NAMALWA (cell line): Measurements from ENCODE around the gene TOE1.
"Not testable (repeated sequence)": the region's sequence is repeated elsewhere in the genome, so short reads cannot be mapped to it uniquely, and the experiment has no call there.

Source experiments
- DNase-seq: peaks from one replicate; pipeline ENCODE4 v3.0.0-alpha.2; 2015; ENCODE audit warnings: low spot score

The TOE1 gene

GRCh38 chr1:45355683-45356082, 15.7 kb downstream of the TOE1 start:
- DNase-seq, result no peak

- no peak for DNase-seq
These were observed 16.2 kb downstream of the TOE1 start for GRCh38 chr1:45356186-45356585.

- DNase-seq, result peak; percentile 72
These were observed 20.0 kb downstream of the TOE1 start for GRCh38 chr1:45359882-45360513.

DNA sequence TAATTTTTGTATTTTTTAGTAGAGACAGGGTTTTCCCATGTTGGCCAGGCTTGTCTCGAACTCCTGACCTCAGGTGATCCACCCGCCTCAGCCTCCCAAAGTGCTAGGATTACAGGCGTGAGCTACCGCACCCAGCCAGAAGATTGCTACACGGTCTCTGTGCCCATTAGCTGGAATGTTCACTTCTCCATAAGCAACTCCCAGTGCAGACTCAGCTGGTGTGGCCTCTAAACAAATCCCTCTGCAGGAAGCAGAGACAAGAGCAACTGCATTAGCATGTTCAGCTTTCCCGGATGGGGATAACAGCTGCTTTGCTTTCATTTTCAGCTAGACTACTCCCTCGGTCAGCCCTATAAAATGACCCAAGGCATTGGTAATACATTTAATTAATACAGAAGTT, 21.0 kb downstream of the TOE1 start:
- DNase-seq, result not testable (repeated sequence)

DNA sequence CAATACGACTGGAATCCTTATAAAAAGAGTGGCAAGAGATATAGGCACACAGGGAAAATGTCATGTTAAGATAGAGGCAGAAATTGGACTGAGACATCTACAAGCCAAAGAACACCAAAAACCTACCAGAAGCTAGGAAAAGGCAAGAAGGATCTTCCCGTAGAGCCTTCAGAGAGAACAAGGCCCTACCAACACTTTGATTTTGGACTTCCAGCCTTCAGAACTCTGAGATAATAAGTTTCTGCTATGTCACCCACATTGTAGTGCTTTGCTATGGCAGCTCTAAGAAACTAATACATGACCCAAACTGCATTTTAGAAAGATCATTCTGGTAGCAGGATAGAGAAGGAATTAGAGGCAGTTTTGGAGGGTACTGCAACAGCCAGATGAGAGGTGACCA, 24.3 kb downstream of the TOE1 start:
- no peak for DNase-seq

DNA sequence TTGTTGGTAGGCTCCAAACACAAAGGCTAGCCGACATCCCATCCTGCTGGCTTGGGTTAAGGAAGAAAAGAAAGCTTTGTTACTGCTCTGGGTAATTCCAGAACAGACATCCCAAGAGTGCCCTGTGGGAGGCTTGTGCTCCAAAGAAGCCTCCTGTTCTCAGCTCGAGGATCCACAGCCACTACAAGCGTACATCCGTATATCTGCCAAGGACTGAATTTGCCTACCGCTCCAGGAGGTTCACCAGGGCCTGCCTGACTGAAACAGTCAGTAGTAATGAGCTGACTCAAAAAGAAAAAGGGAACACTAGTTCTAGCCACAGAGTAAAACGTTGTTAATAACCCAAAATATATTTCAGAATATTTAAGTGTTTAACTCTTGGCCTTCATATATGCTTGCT, 25.1 kb downstream of the TOE1 start:
- DNase-seq, result no peak

DNA sequence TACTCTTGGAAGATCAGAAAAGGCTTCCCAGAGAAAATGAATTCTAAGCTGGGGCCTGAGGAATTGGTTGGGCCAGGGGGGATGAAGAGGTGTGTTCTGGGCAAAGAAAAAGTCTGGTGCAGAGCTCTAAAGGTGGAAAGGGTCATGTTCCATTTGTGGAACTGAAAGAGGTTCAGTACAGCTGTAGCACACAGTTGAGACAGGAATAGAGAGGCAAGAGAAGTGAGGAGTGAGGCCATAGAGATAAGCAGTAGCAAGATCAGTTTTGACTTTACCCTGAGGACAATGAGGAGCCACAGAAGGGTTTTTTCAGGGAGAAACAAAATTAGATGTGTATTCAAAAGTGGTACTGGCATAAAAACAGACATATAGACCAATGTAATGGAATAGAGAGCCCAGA, 30.6 kb downstream of the TOE1 start:
- no peak for DNase-seq

- no peak for DNase-seq
These were observed 33.6 kb downstream of the TOE1 start for GRCh38 chr1:45373573-45373972.

GRCh38 chr1:45375104-45376090, 35.4 kb downstream of the TOE1 start:
- DNase-seq, result peak; percentile 34

GRCh38 chr1:45378184-45378583, 38.2 kb downstream of the TOE1 start:
- DNase-seq, result no peak

DNA sequence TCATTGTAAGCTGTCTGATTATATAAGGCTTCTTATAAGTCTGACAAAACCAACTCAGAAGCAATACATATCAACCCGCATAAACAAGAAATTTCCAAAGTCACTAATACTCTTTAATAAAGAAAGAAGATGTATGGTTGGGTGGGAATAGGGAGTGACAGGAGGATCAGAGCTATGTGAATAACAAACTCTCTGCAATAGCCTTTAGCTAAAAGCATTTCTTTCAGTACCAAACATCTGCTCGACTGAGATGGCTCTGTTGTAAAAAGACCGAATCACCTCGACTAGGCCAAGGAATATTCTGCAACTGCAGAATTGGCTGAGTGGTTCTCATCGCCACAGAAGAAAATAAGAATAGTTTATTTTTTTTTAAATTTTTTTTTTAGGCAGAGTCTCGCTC, 39.6 kb downstream of the TOE1 start:
- DNase-seq, result no peak

- DNase-seq, result no peak
These were observed 40.2 kb downstream of the TOE1 start for GRCh38 chr1:45380125-45380524.

GRCh38 chr1:45380730-45381129, 40.8 kb downstream of the TOE1 start:
- no peak for DNase-seq

DNA sequence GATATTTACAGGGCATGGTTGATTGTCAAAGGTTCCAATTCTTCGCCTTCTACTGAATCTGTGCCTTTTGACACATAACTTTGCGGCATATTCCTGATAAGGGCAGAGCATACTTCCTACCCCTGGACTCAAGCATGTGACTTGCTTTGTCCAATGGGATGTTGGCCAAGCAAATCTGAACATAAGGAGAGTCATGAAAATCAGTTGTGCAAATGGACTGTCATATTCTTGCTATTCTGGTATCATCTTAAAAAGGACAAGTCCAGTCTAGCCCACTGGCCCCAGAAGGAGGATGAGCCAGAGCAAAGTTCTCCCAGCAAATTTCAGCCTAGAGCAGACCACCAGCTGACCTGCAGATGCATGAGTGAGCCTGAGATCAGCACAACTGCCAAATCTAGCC, 41.3 kb downstream of the TOE1 start:
- DNase-seq, result no peak

- DNase-seq, result no peak
These were observed 43.2 kb downstream of the TOE1 start for GRCh38 chr1:45383191-45383590.

- DNase-seq, result not testable (repeated sequence)
These were observed 44.2 kb downstream of the TOE1 start for GRCh38 chr1:45384213-45384612.

DNA sequence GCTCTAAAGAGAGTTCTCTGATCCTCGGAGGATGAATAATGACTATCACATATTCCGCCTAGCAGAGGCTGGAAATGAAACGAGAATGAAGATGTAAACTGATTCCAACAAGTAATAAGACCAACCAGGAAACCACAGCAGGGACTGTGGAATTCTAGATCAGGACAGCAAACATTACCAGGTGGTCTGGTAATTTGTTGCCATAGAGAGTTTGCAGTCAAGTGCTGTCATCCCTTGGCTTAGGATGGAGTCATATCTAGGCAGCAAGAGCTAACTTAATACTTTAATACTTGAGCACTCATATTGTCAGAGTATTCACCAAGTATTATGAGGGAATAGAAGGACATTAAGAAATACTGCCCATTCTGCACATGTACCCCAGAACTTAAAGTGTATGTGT, 45.3 kb downstream of the TOE1 start:
- DNase-seq, result no peak

GRCh38 chr1:45386219-45386618, 46.2 kb downstream of the TOE1 start:
- no peak for DNase-seq
